GM23338 (cell line): ENCODE measurements around the gene PTMA. TPM values are rescaled to one million over a fixed set of nuclear protein-coding genes. Genes with fewer than 3 reads are reported as not detected.

Experiments
- ATAC-seq: fragments of 200-7000 bp; cut with Tn5 transposase; 3 replicates; pipeline ENCODE4 v1.9.1; 2020
- DNase-seq: peaks from one replicate; pipeline ENCODE4 v3.0.0-alpha.2; 2015; ENCODE audit warnings: low spot score
- H2AFZ ChIP-seq: fragments of 200-600 bp; sonication (generic); 2 replicates; pipeline ENCODE4 v1.8.0; 2016; ENCODE audit warnings: antibody characterized with exemption, mild to moderate bottlenecking, moderate library complexity
- H3F3A ChIP-seq: fragments of 200-600 bp; sonication (generic); replicated peaks from 2 replicates; pipeline ENCODE4 v1.8.0; 2017; ENCODE audit warnings: antibody characterized with exemption, mixed run types, low read depth
- H3K27ac ChIP-seq: fragments of 200-600 bp; sonication (generic); 2 replicates; pipeline ENCODE4 v1.6.1; 2016; ENCODE audit warnings: low read depth
- H3K27me3 ChIP-seq: fragments of 200-600 bp; sonication (generic); 2 replicates; pipeline ENCODE4 v1.8.0; 2016; ENCODE audit warnings: mild to moderate bottlenecking, mixed run types, moderate library complexity; ENCODE audit not compliant: insufficient read depth
- H3K36me3 ChIP-seq: fragments of 200-600 bp; sonication (generic); 2 replicates; pipeline ENCODE4 v1.8.0; 2016; ENCODE audit warnings: mild to moderate bottlenecking; ENCODE audit not compliant: insufficient read depth
- H3K4me1 ChIP-seq: fragments of 200-600 bp; sonication (generic); 2 replicates; pipeline ENCODE4 v1.8.0; 2016; ENCODE audit warnings: mild to moderate bottlenecking, moderate library complexity; ENCODE audit not compliant: insufficient read depth
- H3K4me2 ChIP-seq: fragments of 200-600 bp; sonication (generic); 2 replicates; pipeline ENCODE4 v1.7.1; 2017; ENCODE audit warnings: mixed run types
- H3K4me3 ChIP-seq: fragments of 200-600 bp; sonication (generic); 2 replicates; pipeline ENCODE4 v1.6.1; 2016; ENCODE audit warnings: mixed run types
- H3K79me2 ChIP-seq: fragments of 200-600 bp; sonication (generic); replicated peaks from 2 replicates; pipeline ENCODE4 v1.8.0; 2017; ENCODE audit warnings: mild to moderate bottlenecking; ENCODE audit not compliant: insufficient read depth
- H3K9me2 ChIP-seq: fragments of 200-600 bp; sonication (generic); 2 replicates; pipeline ENCODE4 v1.8.0; 2017; ENCODE audit not compliant: insufficient read depth
- H4K20me1 ChIP-seq: fragments of 200-600 bp; sonication (generic); replicated peaks from 2 replicates; pipeline ENCODE4 v1.8.0; 2017; ENCODE audit warnings: mild to moderate bottlenecking; ENCODE audit not compliant: insufficient read depth
- H3K27ac Mint-ChIP-seq: 2 replicates; pipeline ENCODE4 v1.8.0; 2020; ENCODE audit warnings: inconsistent platforms, mild to moderate bottlenecking, moderate library complexity, mixed read lengths
- H3K27me3 Mint-ChIP-seq: 3 replicates; pipeline ENCODE4 v1.8.0; 2022; ENCODE audit warnings: low read depth, mild to moderate bottlenecking, moderate library complexity, mixed read lengths, inconsistent platforms; ENCODE audit not compliant: insufficient read depth, poor library complexity
- H3K36me3 Mint-ChIP-seq: 3 replicates; pipeline ENCODE4 v1.8.0; 2021; ENCODE audit warnings: low read depth, mild to moderate bottlenecking, inconsistent platforms, moderate library complexity, mixed read lengths
- H3K4me1 Mint-ChIP-seq: 3 replicates; pipeline ENCODE4 v1.8.0; 2020; ENCODE audit warnings: mild to moderate bottlenecking, inconsistent platforms, mixed read lengths
- H3K4me3 Mint-ChIP-seq: 3 replicates; pipeline ENCODE4 v1.8.0; 2021; ENCODE audit warnings: moderate library complexity, mild to moderate bottlenecking, inconsistent platforms, mixed read lengths
- H3K9me3 Mint-ChIP-seq: 3 replicates; pipeline ENCODE4 v1.8.0; 2020; ENCODE audit warnings: moderate library complexity, mild to moderate bottlenecking, inconsistent platforms, mixed read lengths
- CREB1 ChIP-seq: fragments of 250-450 bp; sonication (Bioruptor Pico); IDR thresholded peaks from 2 replicates; pipeline ENCODE4 v1.5.0; 2020; ENCODE audit warnings: low read depth, mild to moderate bottlenecking, moderate library complexity
- EZH2 ChIP-seq: fragments of 200-600 bp; sonication (generic); IDR thresholded peaks from one replicate; pipeline ENCODE4 v1.8.0; 2017; ENCODE audit warnings: antibody characterized with exemption, mild to moderate bottlenecking, low read depth; ENCODE audit not compliant: unreplicated experiment
- JUNB ChIP-seq: IDR thresholded peaks from one replicate; pipeline ENCODE4 v1.6.1; 2016; ENCODE audit warnings: antibody characterized with exemption; ENCODE audit not compliant: unreplicated experiment
- NANOG ChIP-seq: IDR thresholded peaks from 2 replicates; pipeline ENCODE4 v1.6.1; 2016; ENCODE audit warnings: antibody characterized with exemption, borderline replicate concordance
- POLR2AphosphoS5 ChIP-seq: IDR thresholded peaks from 2 replicates; pipeline ENCODE4 v1.6.1; 2016; ENCODE audit warnings: antibody characterized with exemption, low read depth
- STAT1 ChIP-seq: IDR thresholded peaks from one replicate; pipeline ENCODE4 v1.6.1; 2016; ENCODE audit warnings: antibody characterized with exemption; ENCODE audit not compliant: unreplicated experiment
- ZNF114 ChIP-seq: fragments of 250-450 bp; sonication (Bioruptor Pico); IDR thresholded peaks from 2 replicates; pipeline ENCODE4 v1.5.0; 2020; ENCODE audit warnings: mild to moderate bottlenecking, moderate library complexity
- ZNF331 ChIP-seq: fragments of 250-450 bp; sonication (Bioruptor Pico); IDR thresholded peaks from 2 replicates; pipeline ENCODE4 v1.5.0; 2020; ENCODE audit warnings: low read depth, mild to moderate bottlenecking, moderate library complexity
- polyA plus RNA-seq: library from polyadenylated mRNA; unstranded; fragments of >200 nt; fragmentation: Nextera tagmentation; extraction: Ambion mirVana; gene quantifications from 2 replicates; pipeline ENCODE4 v1.2.1, GENCODE V29; 2016
- total RNA-seq: library from RNA; depleted of rRNA; stranded (reverse); fragments of >200 nt; shearing (Covaris generic); gene quantifications from 2 replicates; pipeline ENCODE4 v1.2.3, GENCODE V29; 2014
- TF ChIP-seq, protein P1 (sequence below): IDR thresholded peaks from 2 replicates; pipeline ENCODE4 v1.6.1; 2016; ENCODE audit warnings: antibody characterized with exemption
- TF ChIP-seq, protein P2 (sequence below), 2 experiments: fragments of 200-600 bp in 1 of 2; sonication (generic) in 1 of 2; conservative IDR thresholded peaks; 2 replicates each; pipeline versions ENCODE4 v1.5.1 to v1.6.1; 2016 to 2017; ENCODE audit warnings: antibody characterized with exemption in 2 of 2, low read depth in 2 of 2, mild to moderate bottlenecking in 2 of 2, moderate library complexity in 1 of 2
- TF ChIP-seq, protein P3 (sequence below): IDR thresholded peaks from one replicate; pipeline ENCODE4 v1.6.1; 2018; ENCODE audit warnings: antibody characterized with exemption; ENCODE audit not compliant: unreplicated experiment

Gene PTMA
- total and polyA plus RNA-seq, 2 experiments from 2014 or later = 1,861 to 8,990 TPM

DNA sequence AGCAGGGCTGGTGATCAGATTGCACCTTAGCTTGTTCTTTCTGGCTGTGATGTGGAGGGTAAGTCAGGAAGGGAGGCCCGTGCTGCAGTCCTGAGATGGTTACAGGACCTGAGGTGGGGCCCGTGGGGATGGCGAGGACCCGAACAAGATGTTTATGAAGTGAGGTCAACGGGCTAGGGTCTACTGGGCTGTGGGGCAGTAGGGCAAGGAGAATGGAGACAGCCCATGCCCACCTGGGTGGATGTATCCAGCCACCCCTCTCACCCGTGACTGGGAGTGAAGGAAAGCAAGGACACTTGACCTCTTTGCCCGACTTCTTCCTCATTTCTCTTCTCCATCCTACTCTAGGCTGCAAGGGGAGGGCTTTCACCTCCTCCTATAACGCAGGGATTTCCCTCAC is 18.0 kb downstream of the PTMA start (continued):
- TF ChIP-seq, protein P1, sequence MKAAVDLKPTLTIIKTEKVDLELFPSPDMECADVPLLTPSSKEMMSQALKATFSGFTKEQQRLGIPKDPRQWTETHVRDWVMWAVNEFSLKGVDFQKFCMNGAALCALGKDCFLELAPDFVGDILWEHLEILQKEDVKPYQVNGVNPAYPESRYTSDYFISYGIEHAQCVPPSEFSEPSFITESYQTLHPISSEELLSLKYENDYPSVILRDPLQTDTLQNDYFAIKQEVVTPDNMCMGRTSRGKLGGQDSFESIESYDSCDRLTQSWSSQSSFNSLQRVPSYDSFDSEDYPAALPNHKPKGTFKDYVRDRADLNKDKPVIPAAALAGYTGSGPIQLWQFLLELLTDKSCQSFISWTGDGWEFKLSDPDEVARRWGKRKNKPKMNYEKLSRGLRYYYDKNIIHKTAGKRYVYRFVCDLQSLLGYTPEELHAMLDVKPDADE = no peak
- no peak for TF ChIP-seq EZH2
- TF ChIP-seq ZNF114 (CRISPR knock-in tag) = no peak
- TF ChIP-seq POLR2AphosphoS5 = no peak
- TF ChIP-seq, protein P2, sequence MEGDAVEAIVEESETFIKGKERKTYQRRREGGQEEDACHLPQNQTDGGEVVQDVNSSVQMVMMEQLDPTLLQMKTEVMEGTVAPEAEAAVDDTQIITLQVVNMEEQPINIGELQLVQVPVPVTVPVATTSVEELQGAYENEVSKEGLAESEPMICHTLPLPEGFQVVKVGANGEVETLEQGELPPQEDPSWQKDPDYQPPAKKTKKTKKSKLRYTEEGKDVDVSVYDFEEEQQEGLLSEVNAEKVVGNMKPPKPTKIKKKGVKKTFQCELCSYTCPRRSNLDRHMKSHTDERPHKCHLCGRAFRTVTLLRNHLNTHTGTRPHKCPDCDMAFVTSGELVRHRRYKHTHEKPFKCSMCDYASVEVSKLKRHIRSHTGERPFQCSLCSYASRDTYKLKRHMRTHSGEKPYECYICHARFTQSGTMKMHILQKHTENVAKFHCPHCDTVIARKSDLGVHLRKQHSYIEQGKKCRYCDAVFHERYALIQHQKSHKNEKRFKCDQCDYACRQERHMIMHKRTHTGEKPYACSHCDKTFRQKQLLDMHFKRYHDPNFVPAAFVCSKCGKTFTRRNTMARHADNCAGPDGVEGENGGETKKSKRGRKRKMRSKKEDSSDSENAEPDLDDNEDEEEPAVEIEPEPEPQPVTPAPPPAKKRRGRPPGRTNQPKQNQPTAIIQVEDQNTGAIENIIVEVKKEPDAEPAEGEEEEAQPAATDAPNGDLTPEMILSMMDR (conservative IDR thresholded peaks at IDR 0.05; ENCODE audit: low read depth in 2 of 2) = no peak
- TF ChIP-seq, protein P3, sequence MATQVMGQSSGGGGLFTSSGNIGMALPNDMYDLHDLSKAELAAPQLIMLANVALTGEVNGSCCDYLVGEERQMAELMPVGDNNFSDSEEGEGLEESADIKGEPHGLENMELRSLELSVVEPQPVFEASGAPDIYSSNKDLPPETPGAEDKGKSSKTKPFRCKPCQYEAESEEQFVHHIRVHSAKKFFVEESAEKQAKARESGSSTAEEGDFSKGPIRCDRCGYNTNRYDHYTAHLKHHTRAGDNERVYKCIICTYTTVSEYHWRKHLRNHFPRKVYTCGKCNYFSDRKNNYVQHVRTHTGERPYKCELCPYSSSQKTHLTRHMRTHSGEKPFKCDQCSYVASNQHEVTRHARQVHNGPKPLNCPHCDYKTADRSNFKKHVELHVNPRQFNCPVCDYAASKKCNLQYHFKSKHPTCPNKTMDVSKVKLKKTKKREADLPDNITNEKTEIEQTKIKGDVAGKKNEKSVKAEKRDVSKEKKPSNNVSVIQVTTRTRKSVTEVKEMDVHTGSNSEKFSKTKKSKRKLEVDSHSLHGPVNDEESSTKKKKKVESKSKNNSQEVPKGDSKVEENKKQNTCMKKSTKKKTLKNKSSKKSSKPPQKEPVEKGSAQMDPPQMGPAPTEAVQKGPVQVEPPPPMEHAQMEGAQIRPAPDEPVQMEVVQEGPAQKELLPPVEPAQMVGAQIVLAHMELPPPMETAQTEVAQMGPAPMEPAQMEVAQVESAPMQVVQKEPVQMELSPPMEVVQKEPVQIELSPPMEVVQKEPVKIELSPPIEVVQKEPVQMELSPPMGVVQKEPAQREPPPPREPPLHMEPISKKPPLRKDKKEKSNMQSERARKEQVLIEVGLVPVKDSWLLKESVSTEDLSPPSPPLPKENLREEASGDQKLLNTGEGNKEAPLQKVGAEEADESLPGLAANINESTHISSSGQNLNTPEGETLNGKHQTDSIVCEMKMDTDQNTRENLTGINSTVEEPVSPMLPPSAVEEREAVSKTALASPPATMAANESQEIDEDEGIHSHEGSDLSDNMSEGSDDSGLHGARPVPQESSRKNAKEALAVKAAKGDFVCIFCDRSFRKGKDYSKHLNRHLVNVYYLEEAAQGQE = no peak
- TF ChIP-seq CREB1 (CRISPR knock-in tag) = no peak

DNA sequence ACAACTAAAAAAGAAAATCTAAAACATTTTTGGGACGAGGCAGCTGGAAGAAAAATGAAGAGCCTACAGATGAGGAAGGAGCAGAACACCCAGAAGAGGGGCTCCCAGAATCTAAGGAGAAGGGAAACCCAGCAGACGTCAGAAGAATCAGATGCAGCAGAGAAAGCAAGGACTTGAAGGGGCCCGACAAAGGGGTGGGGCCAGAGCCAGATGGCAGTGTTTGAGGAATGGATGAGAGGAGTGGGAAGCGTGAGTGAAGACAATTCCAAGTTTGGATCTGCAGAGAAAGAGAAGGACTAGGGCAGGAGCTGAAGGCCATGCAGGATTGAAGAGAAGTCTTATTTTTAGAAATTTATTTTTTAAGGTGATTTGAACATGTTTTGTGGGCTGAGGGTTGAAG is 19.3 kb downstream of the PTMA start:
- H3F3A ChIP-seq = no peaks in the 10 kb centered on the region
- no peaks in the 10 kb centered on the region for H3K27me3 ChIP-seq
- Mint-ChIP-seq H3K27me3 (peaks cover 4% of the 10 kb centered on the region), H3K36me3 (no peaks in the 10 kb centered on the region; the same call in 1 of the 3 replicates), H3K27ac (no peak overlapping the region), H3K9me3 (no peaks in the 10 kb centered on the region), H3K4me1 (peaks cover 5% of the 10 kb centered on the region), H3K4me3 (no peak overlapping the region)
- H2AFZ ChIP-seq = no peak overlapping the region
- H3K27ac ChIP-seq = no peak overlapping the region
- H3K4me2 ChIP-seq = no peak overlapping the region
- peak; percentile 43; the same call in 2 of the 3 replicates for ATAC-seq
- no peaks in the 10 kb centered on the region for H3K4me1 ChIP-seq
- H3K9me2 ChIP-seq = no peaks in the 10 kb centered on the region
- H4K20me1 ChIP-seq = no peaks in the 10 kb centered on the region; the same call in 1 of the 2 replicates
- DNase-seq = no peak
- H3K4me3 ChIP-seq = no peak overlapping the region
- H3K79me2 ChIP-seq = no peaks in the 10 kb centered on the region
- H3K36me3 ChIP-seq = no peaks in the 10 kb centered on the region
- TF ChIP-seq JUNB = no peak
- TF ChIP-seq ZNF114 (CRISPR knock-in tag) = no peak
- no peak for TF ChIP-seq STAT1
- TF ChIP-seq, protein P2 (conservative IDR thresholded peaks at IDR 0.05; ENCODE audit: low read depth in 2 of 2) = no peak
- TF ChIP-seq ZNF331 (CRISPR knock-in tag) = no peak
- TF ChIP-seq, protein P3 = no peak
- no peak for TF ChIP-seq NANOG
- TF ChIP-seq, protein P1 = no peak
